SK-N-SH treated with all-trans-retinoic acid at 6 μM for 48 hours (cell line): ENCODE data around the gene SUPT3H.

Experiments used
- ATAC-seq: fragments of 200-7000 bp; cut with Tn5 transposase; 3 replicates; pipeline ENCODE4 v1.9.1; 2020; ENCODE audit warnings: mild to moderate bottlenecking, moderate library complexity
- ARNTL ChIP-seq: fragments of 450-650 bp; formaldehyde crosslinking; IDR thresholded peaks from 2 replicates; pipeline ENCODE4 v1.5.0; 2020; ENCODE audit warnings: low read depth, mild to moderate bottlenecking, moderate library complexity, borderline replicate concordance
- BACH2 ChIP-seq: fragments of 250-450 bp; sonication (Bioruptor Pico); IDR thresholded peaks from 2 replicates; pipeline ENCODE4 v1.9.0; 2021; ENCODE audit warnings: mild to moderate bottlenecking, borderline replicate concordance
- CREB5 ChIP-seq: fragments of 250-450 bp; sonication (Bioruptor Pico); IDR thresholded peaks from 2 replicates; pipeline ENCODE4 v1.5.1; 2020; ENCODE audit warnings: low read depth, mild to moderate bottlenecking, moderate library complexity
- CSDC2 ChIP-seq: fragments of 250-450 bp; sonication (Bioruptor Pico); IDR thresholded peaks from 2 replicates; pipeline ENCODE4 v1.5.0; 2020; ENCODE audit warnings: mild to moderate bottlenecking, moderate library complexity
- CSRNP3 ChIP-seq: fragments of 250-450 bp; sonication (Bioruptor Pico); IDR thresholded peaks from 2 replicates; pipeline ENCODE4 v1.5.1; 2021; ENCODE audit warnings: mild to moderate bottlenecking, moderate library complexity
- ESRRG ChIP-seq: fragments of 250-450 bp; sonication (Bioruptor Pico); IDR thresholded peaks from 2 replicates; pipeline ENCODE4 v1.6.1; 2021; ENCODE audit warnings: mild to moderate bottlenecking
- ISL1 ChIP-seq: fragments of 250-450 bp; sonication (Bioruptor Pico); IDR thresholded peaks from 2 replicates; pipeline ENCODE4 v2.1.2; 2022; ENCODE audit warnings: mild to moderate bottlenecking, moderate library complexity
- OSR1 ChIP-seq: fragments of 250-450 bp; sonication (Bioruptor Pico); IDR thresholded peaks from 2 replicates; pipeline ENCODE4 v1.8.0; 2022; ENCODE audit warnings: moderate library complexity, mild to moderate bottlenecking, inconsistent platforms
- PATZ1 ChIP-seq: fragments of 250-450 bp; sonication (Bioruptor Pico); IDR thresholded peaks from 2 replicates; pipeline ENCODE4 v1.8.0; 2020; ENCODE audit warnings: mild to moderate bottlenecking, moderate library complexity, borderline replicate concordance
- POU6F1 ChIP-seq: fragments of 250-450 bp; sonication (Bioruptor Pico); IDR thresholded peaks from 2 replicates; pipeline ENCODE4 v1.8.0; 2021; ENCODE audit warnings: low read depth, mild to moderate bottlenecking, moderate library complexity, borderline replicate concordance
- PPARA ChIP-seq: fragments of 250-450 bp; sonication (Bioruptor Pico); IDR thresholded peaks from 2 replicates; pipeline ENCODE4 v1.5.0; 2020; ENCODE audit warnings: mild to moderate bottlenecking, borderline replicate concordance
- RARB ChIP-seq: fragments of 250-450 bp; sonication (Bioruptor Pico); IDR thresholded peaks from 2 replicates; pipeline ENCODE4 v1.8.0; 2021; ENCODE audit warnings: mild to moderate bottlenecking, moderate library complexity
- SNAI2 ChIP-seq: fragments of 250-450 bp; sonication (Bioruptor Pico); IDR thresholded peaks from 2 replicates; pipeline ENCODE4 v1.5.0; 2020; ENCODE audit warnings: mild to moderate bottlenecking, moderate library complexity
- TCF4 ChIP-seq: fragments of 250-450 bp; sonication (Bioruptor Pico); IDR thresholded peaks from 2 replicates; pipeline ENCODE4 v1.8.0; 2021; ENCODE audit warnings: mild to moderate bottlenecking, moderate library complexity, borderline replicate concordance
- TOX ChIP-seq: fragments of 250-450 bp; sonication (Bioruptor Pico); IDR thresholded peaks from 2 replicates; pipeline ENCODE4 v1.8.0; 2021; ENCODE audit warnings: mild to moderate bottlenecking, moderate library complexity, borderline replicate concordance
- ZC3H10 ChIP-seq: fragments of 250-450 bp; sonication (Bioruptor Pico); IDR thresholded peaks from 2 replicates; pipeline ENCODE4 v1.5.1; 2021; ENCODE audit warnings: mild to moderate bottlenecking, moderate library complexity
- ZFP3 ChIP-seq: fragments of 250-450 bp; sonication (Bioruptor Pico); IDR thresholded peaks from 2 replicates; pipeline ENCODE4 v1.5.0; 2020; ENCODE audit warnings: mild to moderate bottlenecking, moderate library complexity
- ZFP30 ChIP-seq: fragments of 450-650 bp; formaldehyde crosslinking; IDR thresholded peaks from 2 replicates; pipeline ENCODE4 v1.5.0; 2022; ENCODE audit warnings: mild to moderate bottlenecking, moderate library complexity
- ZNF70 ChIP-seq: fragments of 450-650 bp; formaldehyde crosslinking; IDR thresholded peaks from 2 replicates; pipeline ENCODE4 v1.5.0; 2020; ENCODE audit warnings: mild to moderate bottlenecking, moderate library complexity
- ZNF8 ChIP-seq: fragments of 450-650 bp; formaldehyde crosslinking; IDR thresholded peaks from 2 replicates; pipeline ENCODE4 v1.5.0; 2020; ENCODE audit warnings: mild to moderate bottlenecking, moderate library complexity

The SUPT3H gene

GRCh38 chr6:45175272-45175671 lies 202.5 kb downstream of the SUPT3H start:
- TF ChIP-seq PPARA, result no peak
- no peak for TF ChIP-seq CREB5 (CRISPR knock-in tag)
- TF ChIP-seq OSR1, result no peak
- TF ChIP-seq ZFP3 (CRISPR knock-in tag), result no peak
- TF ChIP-seq TCF4, result no peak
- TF ChIP-seq PATZ1 (CRISPR knock-in tag), result no peak
- TF ChIP-seq CSRNP3, result no peak
- no peak for TF ChIP-seq ZFP30 (CRISPR knock-in tag)
- TF ChIP-seq SNAI2 (CRISPR knock-in tag), result no peak
- no peak for TF ChIP-seq ZNF8 (CRISPR knock-in tag)
- no peak for TF ChIP-seq TOX (CRISPR knock-in tag)
- TF ChIP-seq ESRRG (CRISPR knock-in tag), result no peak
- ATAC-seq, result no peak

- no peak for ATAC-seq
Measured at GRCh38 chr6:45174045-45174444, 203.7 kb downstream of the SUPT3H start.

GRCh38 chr6:45171380-45171779 lies 206.4 kb downstream of the SUPT3H start:
- ATAC-seq, result no peak
- TF ChIP-seq POU6F1 (CRISPR knock-in tag) (no peak), ARNTL (CRISPR knock-in tag) (no peak)

More at GRCh38 chr6:45174045-45174444, 203.7 kb downstream of the SUPT3H start:
- no peak for TF ChIP-seq OSR1
- TF ChIP-seq CSDC2 (CRISPR knock-in tag), result no peak
- no peak for TF ChIP-seq PPARA
- no peak for TF ChIP-seq ZNF8 (CRISPR knock-in tag)
- TF ChIP-seq ZFP30 (CRISPR knock-in tag), result no peak
- no peak for TF ChIP-seq RARB (CRISPR knock-in tag)
- no peak for TF ChIP-seq SNAI2 (CRISPR knock-in tag)
- TF ChIP-seq ARNTL (CRISPR knock-in tag), result no peak
- TF ChIP-seq PATZ1 (CRISPR knock-in tag), result no peak
- TF ChIP-seq BACH2 (CRISPR knock-in tag), result no peak
- TF ChIP-seq ISL1 (CRISPR knock-in tag), result no peak
- TF ChIP-seq ZNF70, result no peak
- TF ChIP-seq ZC3H10, result no peak
- no peak for TF ChIP-seq CSRNP3
- TF ChIP-seq TOX (CRISPR knock-in tag), result no peak
